ENCODE results near the gene JAKMIP1.
"Not testable (repeated sequence)": the region's sequence is repeated elsewhere in the genome, so short reads cannot be mapped to it uniquely, and the experiment has no call there.

JAKMIP1 gene

GRCh38 chr4:6005175-6005574 lies 195.2 kb downstream of the JAKMIP1 start:
- Histone ChIP-seq H3K4me2 (ENCODE audit: low read depth, low read length, poor library complexity, severe bottlenecking) (no peak overlapping the region), H3F3A (ENCODE audit: low read depth) (no peaks in the 10 kb centered on the region), H2AFZ (ENCODE audit: low read length) (no peak overlapping the region), H3K4me1 (ENCODE audit: insufficient read depth, low read length, poor library complexity, severe bottlenecking) (no peaks in the 10 kb centered on the region), H3K9me3 (ENCODE audit: insufficient read depth, low read depth, low read length) (no peaks in the 10 kb centered on the region), H3K79me2 (ENCODE audit: insufficient read depth, low read length) (no peaks in the 10 kb centered on the region), H3K9ac (ENCODE audit: low read depth, low read length, poor library complexity, severe bottlenecking) (no peak overlapping the region), H4K20me1 (ENCODE audit: insufficient read depth, low read length, poor library complexity, severe bottlenecking) (no peaks in the 10 kb centered on the region), H3K9me2 (replicated peaks; ENCODE audit: low read depth, low read length) (no peaks in the 10 kb centered on the region), H3K4me3 (ENCODE audit: low read length, poor library complexity, severe bottlenecking) (no peak overlapping the region), H3K27me3 (ENCODE audit: insufficient read depth, low read length, poor library complexity, severe bottlenecking) (no peaks in the 10 kb centered on the region), H3K36me3 (ENCODE audit: insufficient read depth, low read length) (no peaks in the 10 kb centered on the region)
- TF ChIP-seq EZH2phosphoT487 (IDR thresholded peaks at IDR 0.05; ENCODE audit: borderline replicate concordance) (no peak), CTCF (conservative IDR thresholded peaks at IDR 0.05; ENCODE audit: low read length) (no peak)

- H3K4me1 ChIP-seq (ENCODE audit: insufficient read depth, low read length, poor library complexity, severe bottlenecking); H3K27me3 ChIP-seq (ENCODE audit: insufficient read depth, low read length, poor library complexity, severe bottlenecking); H3F3A ChIP-seq (ENCODE audit: low read depth); H3K4me2 ChIP-seq (ENCODE audit: low read depth, low read length, poor library complexity, severe bottlenecking); H3K9ac ChIP-seq (ENCODE audit: low read depth, low read length, poor library complexity, severe bottlenecking); H3K36me3 ChIP-seq (ENCODE audit: insufficient read depth, low read length); H3K79me2 ChIP-seq (ENCODE audit: insufficient read depth, low read length); H4K20me1 ChIP-seq (ENCODE audit: insufficient read depth, low read length, poor library complexity, severe bottlenecking); H2AFZ ChIP-seq (ENCODE audit: low read length); H3K9me2 ChIP-seq (replicated peaks; ENCODE audit: low read depth, low read length); H3K4me3 ChIP-seq (ENCODE audit: low read length, poor library complexity, severe bottlenecking); H3K9me3 ChIP-seq (ENCODE audit: insufficient read depth, low read depth, low read length): not testable (repeated sequence)
Observed at GRCh38 chr4:6003485-6003884, 196.9 kb downstream of the JAKMIP1 start.

- no peak for TF ChIP-seq EZH2phosphoT487 (IDR thresholded peaks at IDR 0.05; ENCODE audit: borderline replicate concordance)
- TF ChIP-seq CTCF (conservative IDR thresholded peaks at IDR 0.05; ENCODE audit: low read length): no peak
Observed at GRCh38 chr4:6002926-6003325, 197.4 kb downstream of the JAKMIP1 start.

GRCh38 chr4:6002492-6002833 lies 197.9 kb downstream of the JAKMIP1 start:
- H3K4me3 ChIP-seq (ENCODE audit: low read length, poor library complexity, severe bottlenecking): no peak overlapping the region
- H3K9me2 ChIP-seq (replicated peaks; ENCODE audit: low read depth, low read length): no peaks in the 10 kb centered on the region
- H3K4me1 ChIP-seq (ENCODE audit: insufficient read depth, low read length, poor library complexity, severe bottlenecking): no peaks in the 10 kb centered on the region
- no peak overlapping the region for H3K4me2 ChIP-seq (ENCODE audit: low read depth, low read length, poor library complexity, severe bottlenecking)
- H3K9me3 ChIP-seq (ENCODE audit: insufficient read depth, low read depth, low read length): no peaks in the 10 kb centered on the region
- H2AFZ ChIP-seq (ENCODE audit: low read length): no peak overlapping the region
- no peak for TF ChIP-seq CTCF (conservative IDR thresholded peaks at IDR 0.05; ENCODE audit: low read length)
- TF ChIP-seq EZH2phosphoT487 (IDR thresholded peaks at IDR 0.05; ENCODE audit: borderline replicate concordance): no peak
- no peaks in the 10 kb centered on the region for H3K36me3 ChIP-seq (ENCODE audit: insufficient read depth, low read length)
- no peaks in the 10 kb centered on the region for H3F3A ChIP-seq (ENCODE audit: low read depth)
- no peaks in the 10 kb centered on the region for H3K27me3 ChIP-seq (ENCODE audit: insufficient read depth, low read length, poor library complexity, severe bottlenecking)
- no peak overlapping the region for H3K9ac ChIP-seq (ENCODE audit: low read depth, low read length, poor library complexity, severe bottlenecking)
- no peaks in the 10 kb centered on the region for H3K79me2 ChIP-seq (ENCODE audit: insufficient read depth, low read length)
- H4K20me1 ChIP-seq (ENCODE audit: insufficient read depth, low read length, poor library complexity, severe bottlenecking): no peaks in the 10 kb centered on the region

More at GRCh38 chr4:6002926-6003325, 197.4 kb downstream of the JAKMIP1 start:
- H3K4me2 ChIP-seq (ENCODE audit: low read depth, low read length, poor library complexity, severe bottlenecking): no peak overlapping the region
- H4K20me1 ChIP-seq (ENCODE audit: insufficient read depth, low read length, poor library complexity, severe bottlenecking): no peaks in the 10 kb centered on the region
- H3F3A ChIP-seq (ENCODE audit: low read depth): no peaks in the 10 kb centered on the region
- no peaks in the 10 kb centered on the region for H3K79me2 ChIP-seq (ENCODE audit: insufficient read depth, low read length)
- H3K27me3 ChIP-seq (ENCODE audit: insufficient read depth, low read length, poor library complexity, severe bottlenecking): no peaks in the 10 kb centered on the region
- H3K9me2 ChIP-seq (replicated peaks; ENCODE audit: low read depth, low read length): no peaks in the 10 kb centered on the region
- no peaks in the 10 kb centered on the region for H3K4me1 ChIP-seq (ENCODE audit: insufficient read depth, low read length, poor library complexity, severe bottlenecking)
- no peaks in the 10 kb centered on the region for H3K9me3 ChIP-seq (ENCODE audit: insufficient read depth, low read depth, low read length)
- H3K9ac ChIP-seq (ENCODE audit: low read depth, low read length, poor library complexity, severe bottlenecking): no peak overlapping the region
- H3K4me3 ChIP-seq (ENCODE audit: low read length, poor library complexity, severe bottlenecking): no peak overlapping the region
- H2AFZ ChIP-seq (ENCODE audit: low read length): no peak overlapping the region
- no peaks in the 10 kb centered on the region for H3K36me3 ChIP-seq (ENCODE audit: insufficient read depth, low read length)

Measured in Loucy (cell line).